Suprapubic skin (tissue), 4 donors: Measurements from ENCODE around the gene CEACAM1. TPM values are rescaled to one million over a fixed set of nuclear protein-coding genes. Genes with fewer than 3 reads are reported as not detected.
"Not testable (repeated sequence)": the region's sequence is repeated elsewhere in the genome, so short reads cannot be mapped to it uniquely, and the experiment has no call there.

Source experiments
- DNase-seq, 2 donors: peaks; one replicate each; pipeline ENCODE4 v3.0.0-alpha.2; 2019; ENCODE audit warnings: low spot score in 2 of 2
- H3K27ac ChIP-seq: fragments of 200-600 bp; sonication (generic); one replicate; pipeline ENCODE4 v1.5.1; 2019
- H3K27me3 ChIP-seq: fragments of 200-600 bp; sonication (generic); one replicate; pipeline ENCODE4 v1.5.1; 2019
- H3K36me3 ChIP-seq: fragments of 200-600 bp; sonication (generic); one replicate; pipeline ENCODE4 v1.5.1; 2019
- H3K4me1 ChIP-seq: fragments of 200-600 bp; sonication (generic); one replicate; pipeline ENCODE4 v1.5.1; 2019
- H3K4me3 ChIP-seq: fragments of 200-600 bp; sonication (generic); one replicate; pipeline ENCODE4 v1.5.1; 2019; ENCODE audit warnings: mild to moderate bottlenecking
- H3K9me3 ChIP-seq: fragments of 200-600 bp; sonication (generic); one replicate; pipeline ENCODE4 v1.5.1; 2019
- CTCF ChIP-seq, 2 donors: fragments of 200-600 bp in 1 of 2; fragments of 450-650 bp in 1 of 2; sonication (generic) in 1 of 2; IDR thresholded peaks; one replicate each; pipeline ENCODE4 v1.5.1; 2016 to 2019; ENCODE audit warnings: antibody characterized with exemption in 2 of 2, mild to moderate bottlenecking in 1 of 2, moderate library complexity in 1 of 2
- EP300 ChIP-seq: sonication (generic); formaldehyde crosslinking; IDR thresholded peaks from one replicate; pipeline ENCODE4 v1.6.1; 2017; ENCODE audit warnings: antibody characterized with exemption
- POLR2A ChIP-seq, 2 donors: fragments of 450-650 bp; IDR thresholded peaks; one replicate each; pipeline ENCODE4 v1.6.1; 2017; ENCODE audit warnings: antibody characterized with exemption in 2 of 2, mild to moderate bottlenecking in 2 of 2, moderate library complexity in 2 of 2
- POLR2AphosphoS5 ChIP-seq, 3 donors: sonication (generic); formaldehyde crosslinking; IDR thresholded peaks; one replicate each; pipeline ENCODE4 v1.6.1; 2017; ENCODE audit warnings: antibody characterized with exemption in 3 of 3
- WGBS: methylation state at CpG from one replicate; pipeline ENCODE4 v1.1.5; 2018; 5-methylcytosine and 5-hydroxymethylcytosine counted together
- total RNA-seq, 4 donors: library from RNA; depleted of rRNA; stranded (reverse); fragments of >200 nt; gene quantifications; one replicate each; pipeline ENCODE4 v1.1.0, GENCODE V29; 2016

Gene CEACAM1
- total RNA-seq, 4 donors from 2014 or later, result 2.0 to 9.9 (median 3.9) TPM

GRCh38 chr19:42511340-42511739 lies 16.9 kb downstream of the CEACAM1 start:
- WGBS, result 86% methylated on average over 4 of the region's 4 CpGs

GRCh38 chr19:42508892-42509444 lies 19.3 kb downstream of the CEACAM1 start:
- Histone ChIP-seq H3K9me3 (no peaks in the 10 kb centered on the region), H3K36me3 (no peaks in the 10 kb centered on the region), H3K27me3 (no peaks in the 10 kb centered on the region), H3K4me3 (no peak overlapping the region), H3K27ac (no peak overlapping the region), H3K4me1 (no peaks in the 10 kb centered on the region)
- DNase-seq, result no peak
- TF ChIP-seq POLR2AphosphoS5 (IDR thresholded peaks at IDR 0.05) (no peak), CTCF (IDR thresholded peaks at IDR 0.05) (no peak), POLR2A (IDR thresholded peaks at IDR 0.05) (no peak), EP300 (no peak)

More at GRCh38 chr19:42511340-42511739, 16.9 kb downstream of the CEACAM1 start:
- Histone ChIP-seq H3K4me1 (no peaks in the 10 kb centered on the region), H3K9me3 (no peaks in the 10 kb centered on the region), H3K36me3 (no peaks in the 10 kb centered on the region), H3K27me3 (no peaks in the 10 kb centered on the region), H3K27ac (no peak overlapping the region), H3K4me3 (no peak overlapping the region)
- TF ChIP-seq POLR2AphosphoS5 (IDR thresholded peaks at IDR 0.05) (no peak), EP300 (no peak), CTCF (IDR thresholded peaks at IDR 0.05) (no peak), POLR2A (IDR thresholded peaks at IDR 0.05) (no peak)
- no peak for DNase-seq

- 89% methylated on average over 1 of the region's 1 CpG for WGBS
- TF ChIP-seq CTCF (IDR thresholded peaks at IDR 0.05) (no peak), POLR2AphosphoS5 (IDR thresholded peaks at IDR 0.05) (no peak), EP300 (no peak), POLR2A (IDR thresholded peaks at IDR 0.05) (no peak)
- Histone ChIP-seq H3K27me3 (no peaks in the 10 kb centered on the region), H3K27ac (no peak overlapping the region), H3K4me1 (no peaks in the 10 kb centered on the region), H3K9me3 (no peaks in the 10 kb centered on the region), H3K36me3 (no peaks in the 10 kb centered on the region), H3K4me3 (no peak overlapping the region)
- no peak for DNase-seq
These were observed 23.2 kb downstream of the CEACAM1 start for GRCh38 chr19:42505066-42505465.

GRCh38 chr19:42501733-42502132 lies 26.5 kb downstream of the CEACAM1 start:
- Histone ChIP-seq H3K36me3 (no peaks in the 10 kb centered on the region), H3K27ac (no peak overlapping the region), H3K9me3 (no peaks in the 10 kb centered on the region), H3K4me3 (no peak overlapping the region), H3K27me3 (no peaks in the 10 kb centered on the region), H3K4me1 (no peaks in the 10 kb centered on the region)
- WGBS, result 68% methylated on average over 1 of the region's 1 CpG
- TF ChIP-seq EP300 (no peak), POLR2AphosphoS5 (IDR thresholded peaks at IDR 0.05) (no peak), POLR2A (IDR thresholded peaks at IDR 0.05) (no peak), CTCF (IDR thresholded peaks at IDR 0.05) (no peak)
- DNase-seq, result no peak

GRCh38 chr19:42501243-42501642 lies 27.0 kb downstream of the CEACAM1 start:
- 98% methylated on average over 3 of the region's 3 CpGs for WGBS
- not testable (repeated sequence) for DNase-seq, H3K27me3 ChIP-seq, H3K27ac ChIP-seq, H3K36me3 ChIP-seq, H3K4me3 ChIP-seq, H3K4me1 ChIP-seq, H3K9me3 ChIP-seq

- DNase-seq, result no peak
- Histone ChIP-seq H3K4me3 (no peak overlapping the region), H3K4me1 (no peaks in the 10 kb centered on the region), H3K27me3 (no peaks in the 10 kb centered on the region), H3K9me3 (no peaks in the 10 kb centered on the region), H3K36me3 (no peaks in the 10 kb centered on the region), H3K27ac (peak overlapping the region; percentile 25)
- WGBS, result 72% methylated on average over 3 of the region's 3 CpGs
- TF ChIP-seq POLR2AphosphoS5 (IDR thresholded peaks at IDR 0.05) (no peak), EP300 (no peak), POLR2A (IDR thresholded peaks at IDR 0.05) (no peak), CTCF (IDR thresholded peaks at IDR 0.05) (no peak)
These were observed 30.0 kb downstream of the CEACAM1 start for GRCh38 chr19:42498169-42498757.
